GM23248 (cell line): Measurements from ENCODE around the gene BAHCC1.
"Not testable (repeated sequence)": the region's sequence is repeated elsewhere in the genome, so short reads cannot be mapped to it uniquely, and the experiment has no call there.

Experiments used
- EZH2 ChIP-seq: fragments of 200-600 bp; sonication (generic); IDR thresholded peaks from 2 replicates; pipeline ENCODE4 v1.6.1; 2018; ENCODE audit warnings: antibody characterized with exemption, mild to moderate bottlenecking; ENCODE audit not compliant: insufficient read depth, poor library complexity, severe bottlenecking
- EZH2phosphoT487 ChIP-seq: fragments of 200-600 bp; sonication (generic); IDR thresholded peaks from 2 replicates; pipeline ENCODE4 v1.6.1; 2018; ENCODE audit warnings: antibody characterized with exemption, moderate library complexity, mild to moderate bottlenecking, low read depth; ENCODE audit not compliant: insufficient read depth

DNA sequence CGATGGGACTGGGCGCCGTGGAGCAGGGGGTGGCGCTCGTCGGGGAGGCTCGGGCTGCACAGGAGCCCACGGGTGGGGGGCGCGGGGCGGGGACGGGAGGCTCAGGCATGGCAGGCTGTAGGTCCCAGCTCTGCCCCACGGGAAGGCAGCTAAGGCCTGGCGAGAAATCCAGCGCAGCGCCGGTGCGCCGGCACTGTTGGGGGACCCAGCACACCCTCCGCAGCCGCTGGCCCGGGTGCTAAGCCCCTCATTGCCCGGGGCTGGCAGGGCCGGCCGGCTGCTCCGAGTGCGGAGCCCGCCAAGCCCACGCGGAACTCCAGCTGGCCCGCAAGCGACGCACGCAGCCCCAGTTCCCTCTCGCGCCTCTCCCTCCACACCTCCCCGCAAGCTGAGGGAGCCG is 43.2 kb upstream of the BAHCC1 start:
- TF ChIP-seq EZH2phosphoT487, EZH2: not testable (repeated sequence)
